ENCODE measurements around the gene UHRF1. TPM values are rescaled to one million over a fixed set of nuclear protein-coding genes. Genes with fewer than 3 reads are reported as not detected.
A peak's percentile ranks its signal among the peaks of the same experiment; 100 is the strongest.

UHRF1 gene
- total RNA-seq, 4 donors from 2014 or later, result 1.7 to 7.2 (median 3.0) TPM

DNA sequence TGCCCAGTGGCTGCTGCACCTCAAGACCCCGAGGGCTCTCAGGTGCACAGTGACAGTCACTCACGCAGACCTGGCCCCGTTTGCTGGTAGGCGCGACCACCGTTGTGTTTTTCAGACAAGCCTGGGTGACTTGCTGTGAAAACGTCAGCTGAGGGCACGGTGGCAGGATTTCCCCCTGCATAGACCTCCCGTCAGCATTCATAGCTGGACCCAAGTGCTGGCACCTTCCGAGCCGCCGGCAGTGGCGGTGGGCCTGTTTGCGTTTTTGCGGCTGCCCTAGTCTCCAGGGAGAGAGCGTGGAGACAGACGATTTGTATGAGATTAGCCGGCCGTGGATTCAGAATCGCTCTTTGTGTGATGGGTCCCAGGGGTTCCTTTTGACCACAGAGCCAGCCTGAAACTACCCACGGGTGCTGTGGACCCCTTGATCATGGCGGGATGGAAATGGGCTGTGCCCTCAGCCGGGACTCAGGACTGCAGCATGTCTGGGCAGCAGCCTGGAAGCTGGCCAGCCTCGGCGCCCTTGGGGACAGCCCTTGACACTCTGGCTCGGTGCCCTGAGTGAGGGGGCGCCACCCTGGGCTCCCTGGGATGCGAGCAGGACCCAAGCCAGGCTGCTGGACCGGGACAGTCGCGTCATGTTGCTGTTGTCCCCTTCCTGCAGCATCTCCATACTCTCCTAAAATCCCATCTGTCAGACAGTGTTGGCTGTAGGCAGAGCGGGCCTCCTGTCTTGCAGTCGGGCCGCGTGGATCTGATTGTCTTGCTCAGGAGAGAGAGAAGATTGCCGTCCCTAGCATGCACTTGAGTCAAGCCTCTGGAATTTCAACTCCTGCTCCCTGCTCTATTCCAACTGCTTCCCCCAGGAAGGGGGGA is 68.2 kb downstream of the UHRF1 start:
- Histone ChIP-seq H3K36me3 (no peaks in the 10 kb centered on the region), H3K4me3 (peak overlapping the region in 2 of 4 donors; percentile 4 to 26), H3K27ac (peak overlapping the region; percentile 64 to 93 (median 83)), H3K27me3 (no peaks in the 10 kb centered on the region), H3K9me3 (no peaks in the 10 kb centered on the region), H3K4me1 (peaks cover 3 to 78% (median 47%) of the 10 kb centered on the region in 4 donors)
- peak in 1 of 2 donors; percentile 31 for DNase-seq (ENCODE audit: low spot score in 2 of 2)
- TF ChIP-seq CTCF (IDR thresholded peaks at IDR 0.05) (no peak), POLR2A (IDR thresholded peaks at IDR 0.05) (no peak), EP300 (IDR thresholded peaks at IDR 0.05) (peak in 1 of 2 donors; percentile 45)
- WGBS, 2 donors, result 44 to 51% methylated on average over 33 to 35 of the region's 36 CpGs

DNA sequence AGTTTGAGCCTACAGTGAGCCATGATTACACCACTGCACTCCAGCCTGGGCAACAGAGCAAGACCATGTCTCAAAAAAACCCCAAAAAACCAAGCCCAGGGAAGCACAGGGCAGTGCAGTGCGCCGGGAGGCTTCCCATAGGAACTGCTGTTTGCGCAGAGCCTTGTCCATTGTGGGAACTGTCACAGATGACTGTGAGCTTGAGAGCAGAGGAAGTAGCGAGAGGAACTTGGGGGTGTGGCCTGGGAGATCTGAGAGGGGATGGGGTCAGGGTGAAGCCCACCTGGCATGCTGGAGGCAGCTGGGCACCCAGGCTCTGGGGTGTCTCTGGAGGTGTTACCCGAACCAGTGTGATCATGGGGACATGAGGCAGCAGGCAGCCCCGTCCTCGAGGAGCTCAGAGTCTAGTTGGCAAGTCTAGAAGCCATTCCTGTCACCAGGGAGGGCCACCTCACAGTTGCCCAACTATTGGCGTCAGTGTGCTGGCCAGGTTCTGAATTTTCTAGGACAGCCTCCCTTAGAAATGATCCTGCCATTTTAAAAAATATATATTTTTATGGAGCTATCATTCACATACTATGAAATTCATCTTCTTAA is 70.0 kb downstream of the UHRF1 start:
- WGBS, 2 donors, result 83 to 86% methylated on average over 8 of the region's 8 CpGs
- Histone ChIP-seq H3K27me3 (no peaks in the 10 kb centered on the region), H3K36me3 (peaks cover 0 to 7% (median 0%) of the 10 kb centered on the region in 3 donors), H3K4me3 (no peak overlapping the region), H3K4me1 (peaks cover 3 to 75% (median 42%) of the 10 kb centered on the region in 4 donors), H3K27ac (peak overlapping the region in 1 of 4 donors; percentile 20), H3K9me3 (no peaks in the 10 kb centered on the region)
- TF ChIP-seq POLR2A (IDR thresholded peaks at IDR 0.05) (no peak), CTCF (IDR thresholded peaks at IDR 0.05) (no peak), EP300 (IDR thresholded peaks at IDR 0.05) (no peak)
- no peak for DNase-seq (ENCODE audit: low spot score in 2 of 2)

GRCh38 chr19:4980067-4980466 is 70.8 kb downstream of the UHRF1 start:
- Histone ChIP-seq H3K4me3 (no peak overlapping the region), H3K27me3 (no peaks in the 10 kb centered on the region), H3K27ac (no peak overlapping the region), H3K4me1 (peaks cover 3 to 75% (median 38%) of the 10 kb centered on the region in 4 donors), H3K9me3 (no peaks in the 10 kb centered on the region), H3K36me3 (peaks cover 0 to 7% (median 0%) of the 10 kb centered on the region in 3 donors)
- DNase-seq (ENCODE audit: low spot score in 2 of 2), result no peak
- 84 to 85% methylated on average over 3 of the region's 3 CpGs for WGBS, 2 donors
- TF ChIP-seq EP300 (IDR thresholded peaks at IDR 0.05) (no peak), CTCF (IDR thresholded peaks at IDR 0.05) (no peak), POLR2A (IDR thresholded peaks at IDR 0.05) (no peak)

DNA sequence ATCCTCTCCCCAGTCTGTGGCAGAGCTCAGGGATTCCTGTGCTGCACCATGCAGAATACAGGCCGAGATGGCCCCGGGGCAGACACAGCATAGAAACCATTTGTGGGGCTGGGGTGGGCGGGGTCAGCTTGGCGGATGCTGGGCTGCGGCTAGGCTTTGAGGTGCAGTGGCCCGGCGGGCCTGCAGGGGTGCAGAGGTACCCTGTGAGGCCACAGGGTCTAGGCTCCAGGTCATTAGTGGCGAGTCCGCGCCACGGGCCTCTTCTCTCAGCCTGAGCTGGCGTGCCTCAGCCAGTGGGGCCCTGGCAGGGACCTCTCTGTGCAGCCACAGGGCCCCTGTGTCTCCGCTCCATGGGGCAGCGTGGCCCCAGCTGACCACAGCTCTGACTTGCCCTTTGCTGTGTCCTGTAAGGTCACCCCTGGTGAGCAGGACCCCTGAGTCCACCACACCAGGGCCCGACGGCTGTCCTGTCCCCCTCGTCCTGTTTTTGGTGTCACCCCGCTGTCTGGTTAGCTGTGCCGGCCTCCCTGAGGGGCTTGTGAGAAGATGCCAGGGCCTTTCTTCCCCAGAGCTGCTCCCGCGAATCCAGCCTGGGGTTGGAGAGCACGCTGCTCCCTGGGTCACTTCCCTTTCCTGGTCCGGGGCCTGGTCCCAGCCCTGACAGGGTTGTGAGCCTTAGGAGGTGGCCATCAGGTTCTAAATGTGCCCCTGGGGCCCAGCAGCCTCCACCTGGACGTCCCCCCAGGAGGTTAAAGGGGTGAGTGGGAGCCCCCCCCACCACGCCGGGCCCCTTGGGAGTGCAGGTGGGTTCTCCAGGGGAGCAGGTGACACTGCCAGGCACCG is 71.8 kb downstream of the UHRF1 start:
- TF ChIP-seq EP300 (IDR thresholded peaks at IDR 0.05) (no peak), POLR2A (IDR thresholded peaks at IDR 0.05) (no peak), CTCF (IDR thresholded peaks at IDR 0.05) (no peak)
- Histone ChIP-seq H3K4me3 (no peak overlapping the region), H3K27me3 (no peaks in the 10 kb centered on the region), H3K36me3 (peaks cover 0 to 7% (median 0%) of the 10 kb centered on the region in 3 donors), H3K4me1 (peaks cover 3 to 74% (median 29%) of the 10 kb centered on the region in 4 donors), H3K27ac (peak overlapping the region in 1 of 4 donors; percentile 2), H3K9me3 (no peaks in the 10 kb centered on the region)
- no peak for DNase-seq (ENCODE audit: low spot score in 2 of 2)
- 68 to 79% methylated on average over 11 to 21 of the region's 27 CpGs for WGBS, 2 donors
